ENCODE results near the gene HIVEP3. TPM values are rescaled to one million over a fixed set of nuclear protein-coding genes. Genes with fewer than 3 reads are reported as not detected.
A peak's percentile ranks its signal among the peaks of the same experiment; 100 is the strongest.

The HIVEP3 gene
- total RNA-seq, 1 experiment from 2014 or later: 1.2 TPM

DNA sequence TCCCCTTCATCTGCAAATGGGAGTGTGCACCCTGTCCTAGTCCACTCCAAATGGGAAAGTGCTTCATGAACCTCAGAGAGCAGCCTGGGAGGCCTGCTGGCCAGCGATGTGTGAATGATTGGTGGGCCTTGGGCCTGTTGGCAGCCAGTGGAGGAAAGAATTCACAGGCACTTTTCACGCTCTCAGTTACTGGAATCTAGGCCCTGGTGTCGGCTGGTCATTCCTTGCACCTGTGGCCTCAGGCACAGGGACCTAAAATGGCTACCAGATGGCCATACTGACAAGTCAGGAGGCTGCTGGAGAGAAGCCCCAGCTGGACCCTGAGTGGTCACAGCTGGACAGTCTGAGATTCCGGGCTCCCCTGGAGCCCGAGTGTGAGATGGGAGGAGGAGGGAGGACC lies 415.8 kb downstream of the HIVEP3 start:
- POLR2A ChIA-PET: no interaction called here

DNA sequence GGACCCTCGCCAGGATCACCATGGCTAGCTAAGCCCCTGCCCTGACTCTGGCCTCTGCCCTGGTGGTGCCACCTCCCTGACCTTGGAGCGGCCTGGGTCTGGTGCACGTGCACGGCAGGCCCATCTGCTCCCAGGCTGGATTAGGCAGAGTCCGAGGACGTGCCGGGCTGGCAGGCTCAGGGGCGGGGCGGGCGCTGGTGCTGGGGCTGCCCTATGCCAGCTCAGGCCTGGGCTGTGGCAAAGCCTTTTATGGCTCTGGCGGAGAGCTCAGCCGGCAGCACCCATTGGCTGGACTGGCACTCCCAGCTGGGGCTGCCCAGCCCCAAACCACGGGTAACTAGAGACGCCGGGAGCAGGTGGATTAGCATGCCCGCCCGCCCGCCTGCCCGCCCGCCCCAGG lies 417.1 kb downstream of the HIVEP3 start:
- Mint-ChIP-seq H3K4me1 (ENCODE audit: insufficient read depth, unreplicated experiment) (peaks cover 50% of the 10 kb centered on the region), H3K36me3 (ENCODE audit: insufficient read depth, unreplicated experiment) (peaks cover 6% of the 10 kb centered on the region)
- CTCF ChIA-PET: interaction anchor here (1.0 to 1.2 kb wide), 3 partner anchors 14 to 50 kb away, joined by 3 to 6 read pairs (median 3); partner anchors contain the start of gene EDN2

More for the DNA sequence above, 415.8 kb downstream of the HIVEP3 start:
- H3K27me3 Mint-ChIP-seq (ENCODE audit: insufficient read depth, unreplicated experiment): no peaks in the 10 kb centered on the region
- CTCF ChIA-PET: interaction anchor here (2.1 kb wide), 1 partner anchor 13 kb away, joined by 9 read pairs; no protein-coding TSS in a partner anchor
- no peaks in the 10 kb centered on the region for H3K9me3 Mint-ChIP-seq (ENCODE audit: unreplicated experiment)
- no TSS peak for BruUV-seq (replicated peaks)
- H3K27ac Mint-ChIP-seq (ENCODE audit: low read depth, unreplicated experiment): no peak overlapping the region
- DNase-seq (ENCODE audit: unreplicated experiment): no peak
- TF ChIP-seq, protein P1, sequence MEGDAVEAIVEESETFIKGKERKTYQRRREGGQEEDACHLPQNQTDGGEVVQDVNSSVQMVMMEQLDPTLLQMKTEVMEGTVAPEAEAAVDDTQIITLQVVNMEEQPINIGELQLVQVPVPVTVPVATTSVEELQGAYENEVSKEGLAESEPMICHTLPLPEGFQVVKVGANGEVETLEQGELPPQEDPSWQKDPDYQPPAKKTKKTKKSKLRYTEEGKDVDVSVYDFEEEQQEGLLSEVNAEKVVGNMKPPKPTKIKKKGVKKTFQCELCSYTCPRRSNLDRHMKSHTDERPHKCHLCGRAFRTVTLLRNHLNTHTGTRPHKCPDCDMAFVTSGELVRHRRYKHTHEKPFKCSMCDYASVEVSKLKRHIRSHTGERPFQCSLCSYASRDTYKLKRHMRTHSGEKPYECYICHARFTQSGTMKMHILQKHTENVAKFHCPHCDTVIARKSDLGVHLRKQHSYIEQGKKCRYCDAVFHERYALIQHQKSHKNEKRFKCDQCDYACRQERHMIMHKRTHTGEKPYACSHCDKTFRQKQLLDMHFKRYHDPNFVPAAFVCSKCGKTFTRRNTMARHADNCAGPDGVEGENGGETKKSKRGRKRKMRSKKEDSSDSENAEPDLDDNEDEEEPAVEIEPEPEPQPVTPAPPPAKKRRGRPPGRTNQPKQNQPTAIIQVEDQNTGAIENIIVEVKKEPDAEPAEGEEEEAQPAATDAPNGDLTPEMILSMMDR (IDR thresholded peaks at IDR 0.05; ENCODE audit: unreplicated experiment): no peak
- peaks cover 6% of the 10 kb centered on the region for H3K36me3 Mint-ChIP-seq (ENCODE audit: insufficient read depth, unreplicated experiment)
- H3K4me3 Mint-ChIP-seq (ENCODE audit: unreplicated experiment): no peak overlapping the region
- peaks cover 44% of the 10 kb centered on the region for H3K4me1 Mint-ChIP-seq (ENCODE audit: insufficient read depth, unreplicated experiment)
- intact Hi-C loops (cut with micrococcal nuclease): no loop called here

DNA sequence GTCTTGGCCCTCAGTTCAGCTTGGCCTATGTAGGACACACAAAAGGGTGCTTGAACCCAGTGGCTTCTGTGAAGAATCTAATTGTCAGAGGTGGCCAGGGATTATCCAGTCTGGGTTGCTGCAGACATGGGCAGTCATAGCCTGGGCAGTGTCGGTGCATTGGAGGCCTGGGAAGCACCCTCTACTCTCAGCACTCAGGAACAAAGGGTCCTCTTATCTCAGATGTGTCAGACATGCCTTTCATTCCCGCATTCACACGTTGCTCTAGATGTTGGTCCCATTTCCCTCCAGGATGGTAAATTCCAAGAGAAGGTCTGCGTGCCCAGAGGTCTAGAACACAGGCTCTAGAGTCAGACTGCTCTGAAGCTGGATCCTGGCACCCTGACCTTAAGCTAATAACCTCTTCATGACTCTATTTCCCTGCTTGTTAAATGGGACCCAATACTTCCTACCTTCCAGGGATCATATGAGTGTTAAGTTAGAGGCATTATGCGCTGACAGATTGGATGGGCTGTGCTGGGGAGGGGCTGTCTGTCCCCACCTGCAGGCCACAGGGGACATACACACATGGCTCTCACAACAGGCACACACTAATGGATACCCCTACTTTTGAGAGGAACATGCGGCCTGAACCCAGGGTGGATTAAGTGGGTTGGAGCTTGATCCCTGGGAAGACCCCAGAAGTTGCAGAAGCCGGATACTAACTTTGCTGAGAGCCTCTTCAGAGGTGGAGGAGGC lies 417.8 kb downstream of the HIVEP3 start:
- ChIA-PET CTCF (interaction anchor here (0.6 to 1.2 kb wide), 6 partner anchors 15 to 497 kb away, joined by 3 to 6 read pairs (median 3); partner anchors contain the start of gene EDN2), POLR2A (interaction anchor here (0.7 to 1.6 kb wide), 3 partner anchors 13 to 791 kb away, joined by 3 to 4 read pairs (median 3); no protein-coding TSS in a partner anchor)
- Mint-ChIP-seq H3K27me3 (ENCODE audit: insufficient read depth, unreplicated experiment) (no peaks in the 10 kb centered on the region), H3K4me1 (ENCODE audit: insufficient read depth, unreplicated experiment) (peaks cover 50% of the 10 kb centered on the region), H3K36me3 (ENCODE audit: insufficient read depth, unreplicated experiment) (peaks cover 6% of the 10 kb centered on the region), H3K4me3 (ENCODE audit: unreplicated experiment) (no peak overlapping the region), H3K9me3 (ENCODE audit: unreplicated experiment) (no peaks in the 10 kb centered on the region), H3K27ac (ENCODE audit: low read depth, unreplicated experiment) (peak overlapping the region; percentile 73)
- no TSS peak for BruUV-seq (replicated peaks)
- intact Hi-C loops (cut with micrococcal nuclease): loop anchor here (1.0 kb wide), 1 partner anchor 15 kb away; no protein-coding TSS in a partner anchor
- TF ChIP-seq, protein P1 (IDR thresholded peaks at IDR 0.05; ENCODE audit: unreplicated experiment): no peak
- no peak for DNase-seq (ENCODE audit: unreplicated experiment)

More for the DNA sequence above, 417.1 kb downstream of the HIVEP3 start:
- Mint-ChIP-seq H3K27ac (ENCODE audit: low read depth, unreplicated experiment) (peak overlapping the region; percentile 73), H3K4me3 (ENCODE audit: unreplicated experiment) (no peak overlapping the region), H3K27me3 (ENCODE audit: insufficient read depth, unreplicated experiment) (no peaks in the 10 kb centered on the region), H3K9me3 (ENCODE audit: unreplicated experiment) (no peaks in the 10 kb centered on the region)
- POLR2A ChIA-PET: interaction anchor here (1.1 to 1.6 kb wide), 2 partner anchors 13 to 14 kb away, joined by 3 read pairs; no protein-coding TSS in a partner anchor
- TF ChIP-seq, protein P1 (IDR thresholded peaks at IDR 0.05; ENCODE audit: unreplicated experiment): no peak
- no TSS peak for BruUV-seq (replicated peaks)
- intact Hi-C loops (cut with micrococcal nuclease): no loop called here
- no peak for DNase-seq (ENCODE audit: unreplicated experiment)

DNA sequence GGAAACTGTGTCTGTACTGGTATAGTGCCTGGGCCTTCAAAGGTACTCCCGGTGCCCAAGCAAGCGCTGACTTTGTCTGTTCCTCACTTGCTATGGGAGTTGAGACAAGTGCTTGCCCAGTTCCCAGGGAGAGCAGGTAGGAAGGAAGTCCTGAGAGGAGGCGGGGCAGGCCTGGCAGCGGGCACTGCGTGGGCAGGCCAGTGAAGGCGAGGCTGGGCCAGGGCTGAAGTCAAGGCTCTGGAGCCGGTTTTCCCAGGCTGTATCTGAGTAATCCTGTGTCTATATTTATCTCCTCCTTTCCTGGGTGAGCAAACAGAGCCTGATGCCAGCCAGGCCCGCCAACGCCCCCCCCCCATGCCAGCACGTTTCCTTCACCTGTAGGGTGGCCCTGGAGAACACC lies 418.3 kb downstream of the HIVEP3 start:
- Mint-ChIP-seq H3K27me3 (ENCODE audit: insufficient read depth, unreplicated experiment) (no peaks in the 10 kb centered on the region), H3K36me3 (ENCODE audit: insufficient read depth, unreplicated experiment) (peaks cover 6% of the 10 kb centered on the region), H3K4me1 (ENCODE audit: insufficient read depth, unreplicated experiment) (peaks cover 55% of the 10 kb centered on the region), H3K4me3 (ENCODE audit: unreplicated experiment) (no peak overlapping the region), H3K9me3 (ENCODE audit: unreplicated experiment) (no peaks in the 10 kb centered on the region), H3K27ac (ENCODE audit: low read depth, unreplicated experiment) (peak overlapping the region; percentile 73)
- DNase-seq (ENCODE audit: unreplicated experiment): peak; percentile 96
- ChIA-PET POLR2A (interaction anchor here (0.7 to 1.6 kb wide), 3 partner anchors 14 to 791 kb away, joined by 3 to 4 read pairs (median 3); no protein-coding TSS in a partner anchor), CTCF (interaction anchor here (0.6 to 1.9 kb wide), 8 partner anchors 10 to 497 kb away, joined by 3 to 18 read pairs (median 4); partner anchors contain the start of gene EDN2)
- no TSS peak for BruUV-seq (replicated peaks)
- intact Hi-C loops (cut with micrococcal nuclease): loop anchor here (1.0 kb wide), 1 partner anchor 16 kb away; no protein-coding TSS in a partner anchor
- TF ChIP-seq, protein P1 (IDR thresholded peaks at IDR 0.05; ENCODE audit: unreplicated experiment): no peak

All from MCF 10A (cell line).